IMR-90 (cell line): ENCODE data around the gene HEXD. TPM values are rescaled to one million over a fixed set of nuclear protein-coding genes. Genes with fewer than 3 reads are reported as not detected.

Experiments used
- ATAC-seq: fragments of 200-7000 bp; cut with Tn5 transposase; 2 replicates; pipeline ENCODE4 v1.9.1; 2020; ENCODE audit warnings: low read depth, mild to moderate bottlenecking, moderate library complexity
- BruUV-seq: library from RNA; stranded (reverse); fragments of 400-500 nt; replicated peaks from 2 replicates; lab custom pipeline; 2021; lab: Mats Ljungman, UMichigan
- CTCF ChIA-PET: fragments of 300-600 bp; formaldehyde crosslinking; extraction: SDS; loops from one replicate; lab custom pipeline; 2021; ENCODE audit warnings: antibody characterized with exemption; lab: Yijun Ruan, JAX
- POLR2A ChIA-PET: fragments of 300-600 bp; sonication (Branson Sonifier 250); formaldehyde crosslinking; loops from one replicate; lab custom pipeline; 2022; ENCODE audit warnings: antibody characterized with exemption; ENCODE audit not compliant: unreplicated experiment; lab: Charles Lee
- DNase-seq: peaks from one replicate; pipeline ENCODE4 v3.0.0; 2013
- H2AFZ ChIP-seq: replicated peaks from 2 replicates; pipeline ENCODE3; 2013; ENCODE audit warnings: low read length, mild to moderate bottlenecking; ENCODE audit not compliant: poor library complexity
- H2AK5ac ChIP-seq: 2 replicates; pipeline ENCODE4 v1.6.1; 2013; ENCODE audit warnings: low read depth, low read length, inconsistent platforms
- H2AK9ac ChIP-seq: replicated peaks from 2 replicates; pipeline ENCODE3; 2013; ENCODE audit warnings: mild to moderate bottlenecking, low read depth, low read length, moderate library complexity; ENCODE audit not compliant: poor library complexity
- H2BK120ac ChIP-seq: 2 replicates; pipeline ENCODE4 v1.6.1; 2013; ENCODE audit warnings: low read depth, low read length, inconsistent platforms
- H2BK15ac ChIP-seq: 3 replicates; pipeline ENCODE4 v1.6.1; 2013; ENCODE audit warnings: low read depth, low read length, inconsistent platforms
- H2BK20ac ChIP-seq: 2 replicates; pipeline ENCODE4 v1.6.1; 2013; ENCODE audit warnings: low read depth, mild to moderate bottlenecking, inconsistent platforms, low read length, moderate library complexity
- H2BK5ac ChIP-seq: 2 replicates; pipeline ENCODE4 v1.6.1; 2013; ENCODE audit warnings: mild to moderate bottlenecking, low read depth, low read length, inconsistent platforms; ENCODE audit not compliant: poor library complexity, severe bottlenecking
- H3K14ac ChIP-seq: replicated peaks from 2 replicates; pipeline ENCODE4 v1.6.1; 2013; ENCODE audit warnings: low read depth, low read length, inconsistent platforms
- H3K18ac ChIP-seq: 2 replicates; pipeline ENCODE4 v1.6.1; 2013; ENCODE audit warnings: low read depth, low read length, control low read depth
- H3K23ac ChIP-seq: 2 replicates; pipeline ENCODE4 v1.6.1; 2013; ENCODE audit warnings: low read depth, low read length, inconsistent platforms
- H3K27ac ChIP-seq: 2 replicates; pipeline ENCODE4 v1.5.1; 2013; ENCODE audit warnings: mild to moderate bottlenecking, control low read depth, low read length; ENCODE audit not compliant: insufficient read depth
- H3K27me3 ChIP-seq: 2 replicates; pipeline ENCODE4 v1.6.1; 2013; ENCODE audit warnings: low read length; ENCODE audit not compliant: control insufficient read depth, insufficient read depth
- H3K36me3 ChIP-seq: 2 replicates; pipeline ENCODE4 v1.6.1; 2013; ENCODE audit warnings: low read length, mixed read lengths; ENCODE audit not compliant: control insufficient read depth, insufficient read depth
- H3K4ac ChIP-seq: 2 replicates; pipeline ENCODE4 v1.6.1; 2013; ENCODE audit warnings: low read depth, low read length, inconsistent platforms
- H3K4me1 ChIP-seq: 2 replicates; pipeline ENCODE4 v1.6.1; 2013; ENCODE audit warnings: low read length, mixed read lengths; ENCODE audit not compliant: control insufficient read depth, insufficient read depth
- H3K4me2 ChIP-seq: 2 replicates; pipeline ENCODE4 v1.6.1; 2013; ENCODE audit warnings: low read depth, mild to moderate bottlenecking, control low read depth, low read length, moderate library complexity
- H3K4me3 ChIP-seq: 2 replicates; pipeline ENCODE4 v1.5.1; 2013; ENCODE audit warnings: low read depth, mild to moderate bottlenecking, control low read depth, low read length, moderate library complexity; ENCODE audit not compliant: insufficient read depth
- H3K56ac ChIP-seq: 2 replicates; pipeline ENCODE4 v1.6.1; 2013; ENCODE audit warnings: low read length, inconsistent platforms; ENCODE audit not compliant: insufficient read depth; ENCODE audit errors: extremely low read depth
- H3K79me1 ChIP-seq, 2 experiments: 2 replicates each; pipeline ENCODE4 v1.6.1; 2013; ENCODE audit warnings: low read length in 2 of 2, inconsistent platforms in 1 of 2, low read depth in 1 of 2
- H3K9ac ChIP-seq: 2 replicates; pipeline ENCODE4 v1.6.1; 2013; ENCODE audit warnings: low read depth, low read length, control low read depth
- H3K9me1 ChIP-seq: 2 replicates; pipeline ENCODE4 v1.6.1; 2013; ENCODE audit warnings: low read length, inconsistent platforms; ENCODE audit not compliant: insufficient read depth
- H3K9me3 ChIP-seq: 2 replicates; pipeline ENCODE4 v1.6.1; 2013; ENCODE audit warnings: low read length; ENCODE audit not compliant: control insufficient read depth, insufficient read depth
- H4K20me1 ChIP-seq: 2 replicates; pipeline ENCODE4 v1.6.1; 2013; ENCODE audit warnings: low read length, inconsistent platforms; ENCODE audit not compliant: insufficient read depth
- H4K5ac ChIP-seq: 2 replicates; pipeline ENCODE4 v1.6.1; 2013; ENCODE audit warnings: mild to moderate bottlenecking, low read depth, low read length, control low read depth
- H4K8ac ChIP-seq, 2 experiments: 2 replicates each; pipeline ENCODE4 v1.6.1; 2013; ENCODE audit warnings: low read depth in 2 of 2, low read length in 2 of 2, control low read depth in 1 of 2, inconsistent platforms in 1 of 2
- H4K91ac ChIP-seq: 2 replicates; pipeline ENCODE4 v1.6.1; 2013; ENCODE audit warnings: low read depth, low read length, inconsistent platforms; ENCODE audit not compliant: insufficient read depth
- BHLHE40 ChIP-seq: fragments of 150-350 bp; IDR thresholded peaks from 2 replicates; pipeline ENCODE4 v1.6.1; 2016; ENCODE audit warnings: mild to moderate bottlenecking, low read depth, low read length
- CEBPB ChIP-seq: IDR thresholded peaks from 2 replicates; pipeline ENCODE4 v1.6.1; 2012; ENCODE audit warnings: low read depth, low read length, improper control_type of control experiment
- CHD1 ChIP-seq: IDR thresholded peaks from 2 replicates; pipeline ENCODE4 v1.6.1; 2012; ENCODE audit warnings: low read depth, low read length, improper control_type of control experiment
- FOS ChIP-seq: fragments of 150-350 bp; IDR thresholded peaks from 2 replicates; pipeline ENCODE4 v1.6.1; 2016; ENCODE audit warnings: low read depth, low read length
- MAZ ChIP-seq: IDR thresholded peaks from 2 replicates; pipeline ENCODE4 v1.6.1; 2012; ENCODE audit warnings: low read depth, mild to moderate bottlenecking, low read length, improper control_type of control experiment, moderate library complexity, borderline replicate concordance
- MXI1 ChIP-seq: IDR thresholded peaks from 2 replicates; pipeline ENCODE4 v1.6.1; 2012; ENCODE audit warnings: low read depth, mild to moderate bottlenecking, low read length, moderate library complexity, borderline replicate concordance
- NFE2L2 ChIP-seq: fragments of 150-350 bp; IDR thresholded peaks from 2 replicates; pipeline ENCODE4 v1.6.1; 2016; ENCODE audit warnings: low read depth, mild to moderate bottlenecking, low read length
- POLR2A ChIP-seq: IDR thresholded peaks from 2 replicates; pipeline ENCODE4 v1.6.1; 2012; ENCODE audit warnings: mild to moderate bottlenecking, low read depth, low read length
- RAD21 ChIP-seq: IDR thresholded peaks from 2 replicates; pipeline ENCODE4 v1.6.1; 2012; ENCODE audit warnings: low read length, improper control_type of control experiment
- RCOR1 ChIP-seq: IDR thresholded peaks from 2 replicates; pipeline ENCODE4 v1.6.1; 2012; ENCODE audit warnings: mild to moderate bottlenecking, low read length, improper control_type of control experiment; ENCODE audit not compliant: insufficient replicate concordance
- RFX5 ChIP-seq: IDR thresholded peaks from 2 replicates; pipeline ENCODE4 v1.8.0; 2012; ENCODE audit warnings: low read depth, mild to moderate bottlenecking, low read length, moderate library complexity
- SMC3 ChIP-seq: fragments of 150-350 bp; IDR thresholded peaks from 2 replicates; pipeline ENCODE4 v1.6.1; 2016; ENCODE audit warnings: low read depth, mild to moderate bottlenecking, antibody characterized with exemption, low read length, moderate library complexity
- WGBS, 2 experiments: methylation state at CpG; one replicate each; pipeline versions ENCODE4 v1.1.5 to v1.1.7; 2013; ENCODE audit warnings: missing lambda C conversion rate in 2 of 2; ENCODE audit not compliant: insufficient read length in 1 of 2; ENCODE audit errors: extremely low coverage in 2 of 2; 5-methylcytosine and 5-hydroxymethylcytosine counted together
- dilution Hi-C: fragments of 300-500 bp; cut with HindIII; formaldehyde crosslinking; loops from one replicate; pipeline ENCODE4 v1.14.3; 2018; ENCODE audit warnings: low sequenced_read_pairs; ENCODE audit not compliant: unreplicated experiment
- in situ Hi-C: fragments of 300-500 bp; cut with MboI; formaldehyde crosslinking; loops from 3 replicates; pipeline ENCODE4 v1.14.3; 2019; ENCODE audit warnings: low sequenced_read_pairs, inconsistent platforms, mixed read lengths
- intact Hi-C: fragments of 100-400 bp; cut with micrococcal nuclease; formaldehyde crosslinking; loops from 2 replicates; pipeline ENCODE4 v1.10.0; 2022
- polyA plus RNA-seq, 3 experiments: library from polyadenylated mRNA; depleted of rRNA; stranded (reverse); fragments of >200 nt; gene quantifications; 2 replicates each; pipeline ENCODE4 v1.2.3, GENCODE V29; 2012; ENCODE audit warnings: low replicate concordance in 1 of 3
- total RNA-seq: library from RNA; depleted of rRNA; stranded (reverse); fragments of >200 nt; gene quantifications from 2 replicates; pipeline ENCODE4 v1.2.3, GENCODE V29; 2012
- TF ChIP-seq, protein P1 (sequence below): conservative IDR thresholded peaks from 2 replicates; pipeline ENCODE4 v1.5.1; 2012; ENCODE audit warnings: mild to moderate bottlenecking, low read depth, low read length, improper control_type of control experiment
- TF ChIP-seq, protein P2 (sequence below): fragments of 150-350 bp; IDR thresholded peaks from 2 replicates; pipeline ENCODE4 v1.6.1; 2017; ENCODE audit warnings: mild to moderate bottlenecking, antibody characterized with exemption, low read length, low read depth

Gene HEXD
- total and polyA plus RNA-seq, 2 of the 4 experiments (the other 2 are of a cell fraction): 3.8 to 9.5 TPM

DNA sequence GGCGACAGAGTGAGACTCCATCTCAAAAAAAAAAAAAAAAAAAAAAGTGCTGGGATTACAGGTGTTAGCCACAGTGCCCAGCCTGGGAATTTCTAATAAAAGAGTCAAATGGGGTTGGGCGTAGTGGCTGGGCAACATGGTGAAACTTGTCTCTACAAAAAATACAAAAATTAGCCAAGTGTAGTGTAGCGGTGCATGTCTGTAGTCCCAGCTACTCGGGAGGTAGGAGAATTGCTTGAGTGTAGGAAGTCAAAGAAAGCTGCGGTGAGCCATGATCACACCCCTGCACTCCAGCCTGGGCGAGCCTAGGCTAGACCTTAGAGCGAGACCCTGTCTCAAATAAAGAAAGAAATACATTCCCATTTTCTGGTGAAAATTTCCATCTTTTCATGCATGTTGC is 48.9 kb upstream of the HEXD start:
- TF ChIP-seq FOS: no peak
- TF ChIP-seq RCOR1: no peak
- TF ChIP-seq CEBPB: no peak
- no peak for TF ChIP-seq SMC3
- TF ChIP-seq BHLHE40: no peak
- TF ChIP-seq RAD21: no peak
- no peak for TF ChIP-seq RFX5
- TF ChIP-seq POLR2A: no peak
- no peak for TF ChIP-seq CHD1
- TF ChIP-seq MAZ: no peak
- TF ChIP-seq, protein P1, sequence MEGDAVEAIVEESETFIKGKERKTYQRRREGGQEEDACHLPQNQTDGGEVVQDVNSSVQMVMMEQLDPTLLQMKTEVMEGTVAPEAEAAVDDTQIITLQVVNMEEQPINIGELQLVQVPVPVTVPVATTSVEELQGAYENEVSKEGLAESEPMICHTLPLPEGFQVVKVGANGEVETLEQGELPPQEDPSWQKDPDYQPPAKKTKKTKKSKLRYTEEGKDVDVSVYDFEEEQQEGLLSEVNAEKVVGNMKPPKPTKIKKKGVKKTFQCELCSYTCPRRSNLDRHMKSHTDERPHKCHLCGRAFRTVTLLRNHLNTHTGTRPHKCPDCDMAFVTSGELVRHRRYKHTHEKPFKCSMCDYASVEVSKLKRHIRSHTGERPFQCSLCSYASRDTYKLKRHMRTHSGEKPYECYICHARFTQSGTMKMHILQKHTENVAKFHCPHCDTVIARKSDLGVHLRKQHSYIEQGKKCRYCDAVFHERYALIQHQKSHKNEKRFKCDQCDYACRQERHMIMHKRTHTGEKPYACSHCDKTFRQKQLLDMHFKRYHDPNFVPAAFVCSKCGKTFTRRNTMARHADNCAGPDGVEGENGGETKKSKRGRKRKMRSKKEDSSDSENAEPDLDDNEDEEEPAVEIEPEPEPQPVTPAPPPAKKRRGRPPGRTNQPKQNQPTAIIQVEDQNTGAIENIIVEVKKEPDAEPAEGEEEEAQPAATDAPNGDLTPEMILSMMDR: no peak
- TF ChIP-seq, protein P2, sequence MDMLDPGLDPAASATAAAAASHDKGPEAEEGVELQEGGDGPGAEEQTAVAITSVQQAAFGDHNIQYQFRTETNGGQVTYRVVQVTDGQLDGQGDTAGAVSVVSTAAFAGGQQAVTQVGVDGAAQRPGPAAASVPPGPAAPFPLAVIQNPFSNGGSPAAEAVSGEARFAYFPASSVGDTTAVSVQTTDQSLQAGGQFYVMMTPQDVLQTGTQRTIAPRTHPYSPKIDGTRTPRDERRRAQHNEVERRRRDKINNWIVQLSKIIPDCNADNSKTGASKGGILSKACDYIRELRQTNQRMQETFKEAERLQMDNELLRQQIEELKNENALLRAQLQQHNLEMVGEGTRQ: no peak
- TF ChIP-seq NFE2L2: no peak
- TF ChIP-seq MXI1: no peak
- H3K14ac ChIP-seq: no peak overlapping the region
- ChIA-PET CTCF (no interaction called here), POLR2A (no interaction called here)
- H3K9me3 ChIP-seq: no peaks in the 10 kb centered on the region
- H3K9ac ChIP-seq: no peak overlapping the region
- H3K18ac ChIP-seq: no peak overlapping the region
- no peaks in the 10 kb centered on the region for H3K4me1 ChIP-seq
- BruUV-seq: no TSS peak
- in situ Hi-C loops: no loop called here
- H2BK120ac ChIP-seq: no peak overlapping the region
- H4K5ac ChIP-seq: no peak overlapping the region
- no peak overlapping the region for H3K4me3 ChIP-seq
- DNase-seq (no peak), ATAC-seq (no peak)
- dilution Hi-C loops: no loop called here
- no peak overlapping the region for H2AFZ ChIP-seq
- intact Hi-C loops: no loop called here
- H2AK5ac ChIP-seq: no peak overlapping the region
- no peaks in the 10 kb centered on the region for H3K36me3 ChIP-seq
- no peaks in the 10 kb centered on the region for H4K20me1 ChIP-seq
- no peak overlapping the region for H2AK9ac ChIP-seq
- H3K27me3 ChIP-seq: peaks cover 51% of the 10 kb centered on the region
- H4K91ac ChIP-seq: no peak overlapping the region
- WGBS, 2 experiments: 80% methylated on average over 2 of the region's 7 CpGs; no CpG with 5 or more reads in 1 of the 2 experiments
- H4K8ac ChIP-seq: no peak overlapping the region
- no peak overlapping the region for H3K27ac ChIP-seq
- no peak overlapping the region for H3K23ac ChIP-seq
- H3K56ac ChIP-seq: no peak overlapping the region
- no peaks in the 10 kb centered on the region for H3K9me1 ChIP-seq
- H2BK15ac ChIP-seq: no peak overlapping the region
- no peak overlapping the region for H3K4ac ChIP-seq
- H2BK20ac ChIP-seq: no peak overlapping the region
- no peak overlapping the region for H3K4me2 ChIP-seq
- H3K79me1 ChIP-seq: no peaks in the 10 kb centered on the region
- no peak overlapping the region for H2BK5ac ChIP-seq
